ENCODE results near the gene TSPAN17.

TSPAN17 gene

DNA sequence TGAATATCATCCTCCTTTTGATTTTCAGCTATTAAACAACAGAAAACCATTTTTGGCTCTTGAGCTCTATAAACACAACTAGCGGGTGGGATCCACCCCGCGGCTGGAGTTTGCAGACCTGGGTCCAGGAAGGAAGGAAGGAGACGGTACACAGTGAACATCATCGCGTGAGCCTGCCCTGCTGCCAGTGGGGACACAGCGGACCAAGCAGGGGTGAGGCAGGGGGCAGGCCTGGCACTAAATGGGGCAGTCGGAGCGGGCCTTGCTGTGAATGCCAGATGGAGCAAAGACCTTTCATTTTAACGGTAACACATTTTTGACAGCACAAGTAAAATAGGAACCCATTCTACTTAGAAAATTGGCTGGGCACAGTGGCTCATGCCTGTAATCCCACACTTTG, 14.4 kb downstream of the TSPAN17 start:
- DNase-seq = no peak

GRCh38 chr5:176662371-176663333, 15.4 kb downstream of the TSPAN17 start:
- DNase-seq = no peak

DNA sequence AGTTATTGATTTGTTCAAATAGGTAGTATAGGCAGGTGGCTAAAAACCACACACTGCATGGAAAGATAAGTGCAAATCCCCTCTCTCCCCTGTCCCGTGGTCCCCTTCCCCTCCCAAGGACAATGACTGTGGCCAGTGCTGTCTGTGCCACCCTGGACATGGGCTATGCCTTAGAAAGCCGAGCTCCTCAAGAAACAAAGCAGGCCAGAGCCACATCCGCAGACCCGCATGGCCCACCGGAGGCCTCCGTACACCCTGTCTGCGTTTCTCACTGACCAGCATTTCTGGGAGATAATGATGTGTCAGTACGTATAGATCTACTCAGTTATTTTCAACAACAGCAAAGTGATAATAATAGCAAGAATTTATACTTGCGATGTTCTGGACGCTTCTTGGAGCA, 16.3 kb downstream of the TSPAN17 start:
- no peak for DNase-seq

- DNase-seq = no peak
Observed at GRCh38 chr5:176664479-176664878, 17.2 kb downstream of the TSPAN17 start.

DNA sequence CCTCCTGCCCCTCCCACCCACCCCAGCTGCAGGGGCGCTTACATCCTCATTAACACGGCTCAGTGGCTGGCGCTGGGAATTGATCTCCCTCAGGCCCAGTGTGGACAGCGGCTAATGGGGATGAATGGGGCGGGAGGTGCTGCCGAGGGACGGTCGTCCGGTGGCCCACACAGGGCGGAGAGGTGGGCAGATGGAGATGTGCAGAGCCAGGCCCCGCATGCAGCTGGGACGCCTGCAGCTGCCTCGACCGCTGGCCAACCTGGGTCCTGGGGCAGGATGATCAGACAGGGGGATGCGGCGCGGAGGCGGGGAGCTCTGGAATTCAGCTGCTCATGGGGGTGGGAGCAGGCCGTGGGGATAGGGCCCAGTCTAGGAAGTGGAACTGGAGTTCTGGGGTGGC, 17.6 kb downstream of the TSPAN17 start:
- DNase-seq = no peak

- DNase-seq = no peak
Observed at GRCh38 chr5:176665517-176665916, 18.2 kb downstream of the TSPAN17 start.

DNA sequence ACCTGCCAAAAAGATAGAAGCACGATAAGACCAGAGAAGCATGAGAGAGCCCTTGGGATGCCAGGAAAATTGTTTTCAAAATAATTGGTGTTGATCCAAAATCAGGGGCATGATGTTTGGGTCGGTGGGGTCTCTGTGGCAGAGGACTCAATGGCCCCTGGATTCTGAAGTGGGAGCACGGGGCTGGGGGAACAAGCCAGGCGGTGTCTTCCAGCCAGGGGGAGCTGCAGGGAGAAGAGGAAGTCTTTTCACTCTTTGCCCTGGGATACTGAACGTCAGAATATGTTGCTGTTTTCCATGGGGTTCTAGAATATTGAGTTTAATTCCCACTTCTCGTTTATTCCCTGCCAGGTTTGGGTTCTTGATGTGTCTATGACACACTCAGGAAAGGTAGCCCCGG, 20.4 kb downstream of the TSPAN17 start:
- no peak for DNase-seq

- no peak for DNase-seq
Observed at GRCh38 chr5:176670449-176670848, 23.2 kb downstream of the TSPAN17 start.

DNA sequence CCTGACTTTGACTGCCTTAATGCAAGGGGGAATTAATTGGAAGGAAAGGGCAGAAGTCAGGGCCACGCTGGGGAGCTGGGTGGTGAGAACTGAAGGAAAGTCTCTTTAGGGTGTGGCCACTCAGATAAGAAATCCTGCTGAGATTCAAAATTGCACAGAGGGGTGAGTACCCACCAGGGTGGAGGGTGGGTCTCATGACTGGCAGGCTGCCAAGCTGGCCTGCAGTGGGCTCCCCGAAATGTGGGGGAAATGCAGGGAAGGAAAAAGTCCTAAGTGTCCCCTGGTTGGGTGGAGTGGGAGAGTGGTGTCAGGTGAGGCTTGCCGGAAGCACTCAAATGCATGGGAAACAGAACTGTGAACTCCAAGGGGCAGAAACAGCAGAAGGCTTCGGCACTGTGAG, 24.1 kb downstream of the TSPAN17 start:
- no peak for DNase-seq

- DNase-seq = no peak
Observed at GRCh38 chr5:176671890-176672747, 24.8 kb downstream of the TSPAN17 start.

DNA sequence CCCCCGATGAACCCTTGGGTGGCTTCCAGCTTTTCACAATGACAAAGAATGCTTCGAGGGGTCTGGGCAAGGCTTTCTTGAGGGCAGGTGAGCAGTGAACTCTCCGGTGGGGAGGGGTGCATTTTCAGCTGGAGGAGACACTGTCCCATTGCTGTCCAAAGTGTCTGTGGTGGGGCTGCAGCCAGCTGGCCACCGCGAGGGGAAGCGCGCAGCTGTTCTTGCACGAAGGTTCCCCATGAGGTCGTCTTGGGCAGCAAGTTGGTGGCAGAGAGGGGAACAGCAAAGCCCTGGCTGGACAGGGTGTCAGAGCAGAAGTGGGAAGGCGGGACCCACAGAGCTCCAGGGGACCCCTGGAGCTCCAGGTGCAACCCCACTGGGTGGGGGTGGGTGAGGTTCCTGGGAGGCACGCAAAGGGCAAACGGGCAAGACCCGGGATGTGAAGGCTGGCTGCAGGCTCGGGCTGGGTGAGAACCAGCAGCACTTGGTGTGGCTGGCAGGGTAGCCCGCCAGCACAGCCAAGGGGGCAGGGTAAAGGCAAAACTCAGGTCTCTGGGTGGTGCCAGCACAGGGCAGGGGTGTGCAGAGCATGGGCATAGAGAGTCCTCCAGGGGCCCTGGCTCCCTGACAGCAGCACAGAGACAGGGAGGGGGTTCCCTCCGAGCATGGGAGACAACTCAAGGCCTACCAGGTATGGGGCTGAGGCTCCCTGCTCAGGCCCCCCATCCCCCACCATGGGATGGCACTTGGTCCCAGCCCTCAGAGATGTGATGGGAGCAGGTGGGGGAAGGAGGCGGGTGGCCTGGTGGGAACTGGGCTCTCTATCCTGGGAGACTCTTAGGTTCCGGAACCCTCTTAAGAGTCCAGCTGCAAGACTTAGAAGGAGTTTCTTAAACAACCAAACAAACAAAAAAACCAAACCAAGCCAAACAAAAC, 26.6 kb downstream of the TSPAN17 start:
- no peak for DNase-seq

- no peak for DNase-seq
Observed at GRCh38 chr5:176674799-176675198, 27.5 kb downstream of the TSPAN17 start.

DNA sequence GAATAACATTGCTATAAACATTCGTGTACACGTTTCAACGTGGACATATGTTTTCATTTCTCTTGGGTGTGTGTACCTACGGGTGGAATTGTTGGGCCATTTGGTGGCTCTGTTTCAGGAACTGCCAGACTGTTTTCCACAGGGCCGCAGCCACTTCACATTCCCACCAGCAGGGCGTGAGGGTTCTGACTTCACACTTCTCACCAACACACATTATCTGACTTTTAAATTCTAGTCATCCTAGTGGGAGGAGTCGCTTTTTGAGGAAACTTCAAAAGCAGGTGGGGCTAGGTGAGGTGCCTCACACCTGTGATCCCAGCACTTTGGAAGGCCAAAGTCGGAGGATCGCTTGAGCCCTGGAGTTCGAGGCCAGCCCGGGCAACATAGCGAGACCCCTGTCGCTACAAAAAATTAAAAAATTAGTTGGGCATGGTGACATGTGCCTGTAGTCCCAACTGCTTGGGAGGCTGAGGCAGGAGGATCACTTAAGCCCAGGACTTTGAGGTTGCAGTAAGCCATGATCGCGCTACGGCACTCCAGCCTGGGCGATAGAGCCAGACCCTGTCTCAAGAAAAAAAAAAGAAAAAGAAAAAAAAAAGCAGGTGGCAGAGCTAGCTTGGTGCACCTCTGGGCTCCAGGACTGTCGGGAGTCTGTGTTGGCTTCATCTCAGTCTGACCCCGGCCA, 28.5 kb downstream of the TSPAN17 start:
- DNase-seq = peak; percentile 2

GRCh38 chr5:176676361-176676824, 29.1 kb downstream of the TSPAN17 start:
- no peak for DNase-seq

DNA sequence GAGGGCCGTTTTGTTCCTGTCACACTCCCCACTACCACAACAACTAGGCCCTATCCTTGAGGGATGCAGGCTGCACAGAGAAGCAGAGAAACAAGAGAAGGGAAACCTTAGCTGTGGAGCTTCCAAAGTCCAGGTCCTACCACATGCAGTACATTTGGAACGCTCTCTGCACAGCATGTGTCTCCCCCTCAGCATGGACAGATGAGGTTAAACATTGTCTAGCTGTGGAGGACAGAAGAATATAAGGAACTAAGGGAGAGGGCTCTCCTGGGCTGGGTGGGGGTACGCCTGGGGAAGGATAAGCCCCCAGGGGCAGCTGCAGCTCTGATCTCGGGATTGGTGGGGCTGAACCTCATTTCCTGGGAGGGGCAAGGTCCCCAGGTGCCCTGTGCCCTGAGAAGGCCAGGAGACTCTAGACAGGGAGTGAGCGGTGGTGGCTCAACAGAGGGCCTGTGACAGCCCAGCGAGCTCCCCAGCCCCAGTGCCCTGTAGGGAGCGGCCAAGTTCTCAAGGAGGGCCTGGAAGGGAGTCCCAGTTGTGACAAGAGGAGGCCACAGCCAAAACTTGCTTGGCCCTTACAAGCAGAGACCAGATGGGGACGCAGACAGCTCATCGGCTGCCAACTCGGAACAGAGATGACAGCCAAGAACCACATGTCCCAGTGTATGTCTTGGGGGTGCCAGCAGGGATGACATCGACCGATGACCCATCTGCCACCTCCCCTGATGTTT, 30.1 kb downstream of the TSPAN17 start:
- no peak for DNase-seq

DNA sequence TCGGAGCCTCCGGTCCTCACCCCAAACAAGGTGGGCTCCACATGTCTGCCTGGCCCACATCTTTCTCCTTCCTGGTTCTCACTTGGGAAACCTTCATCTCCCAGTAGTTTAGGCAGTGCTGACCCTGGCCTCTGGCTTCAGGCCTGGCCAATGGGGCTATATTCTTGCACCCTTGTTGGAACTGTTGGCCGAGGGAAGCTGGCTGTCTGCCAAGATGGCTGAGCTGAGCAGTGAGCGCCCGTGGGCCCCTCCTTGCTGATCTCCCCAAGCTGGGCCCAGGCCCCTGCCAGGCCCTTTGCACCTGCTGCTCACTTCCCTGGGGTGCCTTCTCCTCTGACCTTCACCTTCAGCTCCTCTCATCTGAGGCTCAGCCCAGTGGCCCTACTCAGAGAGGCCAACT, 31.3 kb downstream of the TSPAN17 start:
- no peak for DNase-seq

GRCh38 chr5:176679365-176680225, 32.3 kb downstream of the TSPAN17 start:
- no peak for DNase-seq

GRCh38 chr5:176680226-176680563, 32.9 kb downstream of the TSPAN17 start:
- DNase-seq = no peak

DNA sequence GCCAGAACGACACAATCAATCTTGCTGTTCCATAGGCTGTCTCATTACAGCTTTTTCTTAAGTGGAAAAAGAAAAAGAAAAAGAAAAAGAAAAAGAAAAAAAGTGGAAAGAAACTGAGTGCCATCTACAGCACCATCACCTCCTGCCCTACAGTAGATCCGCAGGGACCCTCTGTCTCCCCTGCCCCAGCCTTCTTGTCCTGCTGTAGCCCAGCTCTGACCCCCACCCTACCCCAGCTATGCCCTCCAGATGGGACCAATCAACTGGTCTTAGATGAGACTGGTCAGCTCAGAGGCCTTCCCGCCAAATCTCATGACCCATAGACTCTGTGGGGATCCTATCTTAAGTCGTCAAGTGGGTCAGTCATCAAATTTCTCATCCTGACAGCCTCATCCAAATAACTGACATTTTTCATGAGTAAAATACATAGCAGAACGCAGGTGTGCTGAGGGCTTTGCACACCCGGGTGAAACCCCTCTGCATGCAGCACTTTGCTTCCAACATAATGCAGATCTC, 34.8 kb downstream of the TSPAN17 start:
- DNase-seq = no peak

DNA sequence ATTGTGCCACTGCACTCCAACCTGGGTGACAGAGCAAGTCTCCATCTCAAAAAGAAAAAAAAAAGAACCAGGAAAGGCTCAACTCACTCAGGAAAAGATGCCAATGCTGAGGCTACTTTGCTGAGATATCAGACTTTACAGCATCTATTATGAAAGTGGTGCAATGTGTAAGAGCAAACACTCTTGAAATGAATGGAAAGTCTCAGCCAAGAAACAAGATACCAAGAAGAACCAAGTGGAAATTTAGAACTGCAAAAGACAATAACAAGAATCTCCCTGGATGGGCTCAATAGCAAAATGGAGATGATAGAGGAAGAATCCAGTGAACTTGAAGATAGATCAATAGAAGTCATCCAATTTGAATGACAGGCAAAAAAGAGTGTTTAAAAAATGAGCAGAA, 37.7 kb downstream of the TSPAN17 start:
- no peak for DNase-seq
